ENCODE measurements around the gene SLC7A1.

DNA sequence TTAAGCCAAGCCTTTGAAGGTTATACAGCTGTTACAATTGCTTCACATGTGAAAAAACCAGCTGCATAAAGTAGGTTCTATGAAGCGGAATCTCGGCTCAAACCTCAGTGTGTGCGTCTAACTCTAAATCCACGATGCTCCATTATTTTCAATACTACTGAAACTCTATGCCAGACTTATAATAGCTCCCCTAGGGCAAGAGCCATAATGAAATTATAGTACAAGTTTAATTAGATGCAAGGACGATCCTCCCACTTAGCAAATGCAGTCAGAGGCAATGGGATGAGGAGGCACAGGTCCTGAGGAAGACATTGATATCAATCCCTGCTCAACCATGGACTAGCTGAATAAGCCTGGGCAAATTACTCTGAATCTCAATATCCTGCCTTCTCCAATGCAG lies 31.1 kb downstream of the SLC7A1 start:
- TF ChIP-seq, protein P1, sequence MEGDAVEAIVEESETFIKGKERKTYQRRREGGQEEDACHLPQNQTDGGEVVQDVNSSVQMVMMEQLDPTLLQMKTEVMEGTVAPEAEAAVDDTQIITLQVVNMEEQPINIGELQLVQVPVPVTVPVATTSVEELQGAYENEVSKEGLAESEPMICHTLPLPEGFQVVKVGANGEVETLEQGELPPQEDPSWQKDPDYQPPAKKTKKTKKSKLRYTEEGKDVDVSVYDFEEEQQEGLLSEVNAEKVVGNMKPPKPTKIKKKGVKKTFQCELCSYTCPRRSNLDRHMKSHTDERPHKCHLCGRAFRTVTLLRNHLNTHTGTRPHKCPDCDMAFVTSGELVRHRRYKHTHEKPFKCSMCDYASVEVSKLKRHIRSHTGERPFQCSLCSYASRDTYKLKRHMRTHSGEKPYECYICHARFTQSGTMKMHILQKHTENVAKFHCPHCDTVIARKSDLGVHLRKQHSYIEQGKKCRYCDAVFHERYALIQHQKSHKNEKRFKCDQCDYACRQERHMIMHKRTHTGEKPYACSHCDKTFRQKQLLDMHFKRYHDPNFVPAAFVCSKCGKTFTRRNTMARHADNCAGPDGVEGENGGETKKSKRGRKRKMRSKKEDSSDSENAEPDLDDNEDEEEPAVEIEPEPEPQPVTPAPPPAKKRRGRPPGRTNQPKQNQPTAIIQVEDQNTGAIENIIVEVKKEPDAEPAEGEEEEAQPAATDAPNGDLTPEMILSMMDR (IDR thresholded peaks at IDR 0.05; ENCODE audit: extremely low read depth in 1 of 2, insufficient read depth in 1 of 2, low read depth in 1 of 2, low read length in 2 of 2), result no peak
- TF ChIP-seq MYC (IDR thresholded peaks at IDR 0.05; ENCODE audit: low read depth, low read length) (no peak), POLR2A (IDR thresholded peaks at IDR 0.05; ENCODE audit: low read depth, low read length) (no peak), EZH2 (IDR thresholded peaks at IDR 0.05; ENCODE audit: borderline replicate concordance, low read depth, low read length, severe bottlenecking) (no peak)
- TF ChIP-seq, protein P2, sequence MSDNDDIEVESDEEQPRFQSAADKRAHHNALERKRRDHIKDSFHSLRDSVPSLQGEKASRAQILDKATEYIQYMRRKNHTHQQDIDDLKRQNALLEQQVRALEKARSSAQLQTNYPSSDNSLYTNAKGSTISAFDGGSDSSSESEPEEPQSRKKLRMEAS (IDR thresholded peaks at IDR 0.05; ENCODE audit: insufficient read depth, insufficient read length), result no peak

Data from endothelial cell of umbilical vein (primary cell).